HG02588 (cell line): ENCODE data around the gene ALK.

ENCODE experiments used
- ATAC-seq: cut with Tn5 transposase; IDR thresholded peaks from one replicate; pipeline ENCODE4 v1.9.1; 2021; ENCODE audit warnings: mild to moderate bottlenecking, moderate library complexity; ENCODE audit not compliant: unreplicated experiment

Gene ALK

GRCh38 chr2:29509878-29510277 lies 411.5 kb downstream of the ALK start:
- no peak for ATAC-seq

GRCh38 chr2:29509397-29509796 lies 412.0 kb downstream of the ALK start:
- no peak for ATAC-seq

GRCh38 chr2:29504746-29505145 lies 416.6 kb downstream of the ALK start:
- no peak for ATAC-seq

- ATAC-seq: no peak
These were observed 418.9 kb downstream of the ALK start for GRCh38 chr2:29502460-29502911.

- no peak for ATAC-seq
These were observed 424.0 kb downstream of the ALK start for GRCh38 chr2:29497375-29497774.

GRCh38 chr2:29496198-29496597 lies 425.2 kb downstream of the ALK start:
- no peak for ATAC-seq

- ATAC-seq: no peak
These were observed 425.8 kb downstream of the ALK start for GRCh38 chr2:29495536-29496060.

- ATAC-seq: no peak
These were observed 426.3 kb downstream of the ALK start for GRCh38 chr2:29495068-29495467.

GRCh38 chr2:29492701-29493100 lies 428.7 kb downstream of the ALK start:
- ATAC-seq: no peak

- no peak for ATAC-seq
These were observed 431.3 kb downstream of the ALK start for GRCh38 chr2:29490045-29490444.

GRCh38 chr2:29489568-29489967 lies 431.8 kb downstream of the ALK start:
- no peak for ATAC-seq

- ATAC-seq: no peak
These were observed 433.3 kb downstream of the ALK start for GRCh38 chr2:29487967-29488555.

- ATAC-seq: no peak
These were observed 435.8 kb downstream of the ALK start for GRCh38 chr2:29485631-29486030.

GRCh38 chr2:29485117-29485516 lies 436.3 kb downstream of the ALK start:
- no peak for ATAC-seq

GRCh38 chr2:29482867-29483266 lies 438.5 kb downstream of the ALK start:
- ATAC-seq: no peak

- no peak for ATAC-seq
These were observed 439.0 kb downstream of the ALK start for GRCh38 chr2:29482348-29482747.

- ATAC-seq: no peak
These were observed 440.1 kb downstream of the ALK start for GRCh38 chr2:29481313-29481712.

GRCh38 chr2:29480426-29480825 lies 441.0 kb downstream of the ALK start:
- no peak for ATAC-seq

GRCh38 chr2:29479401-29479800 lies 442.0 kb downstream of the ALK start:
- no peak for ATAC-seq

- no peak for ATAC-seq
These were observed 442.7 kb downstream of the ALK start for GRCh38 chr2:29478641-29479040.

- no peak for ATAC-seq
These were observed 444.2 kb downstream of the ALK start for GRCh38 chr2:29477186-29477585.

- ATAC-seq: no peak
These were observed 445.9 kb downstream of the ALK start for GRCh38 chr2:29475499-29475898.

- no peak for ATAC-seq
These were observed 451.4 kb downstream of the ALK start for GRCh38 chr2:29469961-29470360.
